Activated T-cell treated with anti-CD3 and anti-CD28 coated beads, Interleukin-2, amount 50 U/mL, for 4 hours (primary cell): ENCODE data around the gene TAOK1. TPM values are rescaled to one million over a fixed set of nuclear protein-coding genes. Genes with fewer than 3 reads are reported as not detected.

Experiments
- ATAC-seq, 2 donors: fragments of 200-7000 bp; cut with Tn5 transposase; one replicate each; pipeline ENCODE4 v1.10.0; 2021
- DNase-seq: peaks from one replicate; pipeline ENCODE4 v3.0.0-alpha.2; 2020
- H3K27me3 Mint-ChIP-seq: one replicate; pipeline ENCODE4 v1.8.0; 2021; ENCODE audit warnings: low read depth, mixed read lengths
- H3K36me3 Mint-ChIP-seq: one replicate; pipeline ENCODE4 v1.8.0; 2022; ENCODE audit warnings: mixed read lengths; ENCODE audit not compliant: insufficient read depth
- H3K4me1 Mint-ChIP-seq: one replicate; pipeline ENCODE4 v1.8.0; 2021; ENCODE audit warnings: low read depth, mixed read lengths
- H3K4me3 Mint-ChIP-seq: one replicate; pipeline ENCODE4 v1.8.0; 2021; ENCODE audit warnings: mild to moderate bottlenecking, moderate library complexity, mixed read lengths
- H3K9me3 Mint-ChIP-seq: one replicate; pipeline ENCODE4 v1.8.0; 2021; ENCODE audit warnings: mixed read lengths
- total RNA-seq, 3 donors: library from RNA; stranded (reverse); gene quantifications; one replicate each; pipeline ENCODE4 v1.2.1, GENCODE V29; 2021

TAOK1 gene
- total RNA-seq, 3 donors from 2014 or later = 35.6 to 42.4 (median 37.4) TPM

DNA sequence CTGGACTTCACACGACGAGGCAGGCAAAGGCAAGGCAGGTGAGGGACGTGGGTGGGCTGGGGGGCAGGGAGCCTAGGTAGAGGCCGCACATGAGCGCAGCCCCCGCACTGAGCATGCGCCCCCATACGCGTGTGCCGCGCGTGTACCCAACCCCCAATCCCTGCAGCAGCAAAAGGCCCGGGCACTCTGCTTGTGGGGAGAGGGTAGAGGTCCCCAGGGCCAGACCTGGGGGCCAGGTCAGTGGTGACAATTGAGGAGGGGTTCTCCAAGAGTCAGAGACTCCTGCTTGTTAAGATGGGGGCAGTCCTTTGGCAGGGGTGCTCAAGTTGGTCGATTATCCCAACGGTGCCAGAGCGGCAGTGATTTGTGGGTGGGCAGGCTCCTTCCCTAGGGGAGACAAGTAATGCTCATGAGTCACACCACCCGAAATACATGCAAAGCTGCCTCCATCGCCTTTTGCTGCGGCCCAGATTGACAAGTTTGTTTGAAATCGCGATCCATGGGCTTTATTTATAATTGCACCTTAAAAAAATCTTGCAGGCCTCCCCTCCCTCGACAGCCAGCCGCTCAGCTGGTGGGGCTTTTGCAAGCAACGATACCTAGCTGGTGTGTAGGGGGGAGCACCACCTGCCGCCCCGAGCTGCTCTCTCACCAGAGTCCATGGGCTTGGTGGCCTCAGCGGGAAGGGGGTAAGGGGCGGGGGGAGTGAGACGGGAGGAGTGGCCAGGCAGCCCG, 200.4 kb downstream of the TAOK1 start:
- DNase-seq = peak; percentile 17

DNA sequence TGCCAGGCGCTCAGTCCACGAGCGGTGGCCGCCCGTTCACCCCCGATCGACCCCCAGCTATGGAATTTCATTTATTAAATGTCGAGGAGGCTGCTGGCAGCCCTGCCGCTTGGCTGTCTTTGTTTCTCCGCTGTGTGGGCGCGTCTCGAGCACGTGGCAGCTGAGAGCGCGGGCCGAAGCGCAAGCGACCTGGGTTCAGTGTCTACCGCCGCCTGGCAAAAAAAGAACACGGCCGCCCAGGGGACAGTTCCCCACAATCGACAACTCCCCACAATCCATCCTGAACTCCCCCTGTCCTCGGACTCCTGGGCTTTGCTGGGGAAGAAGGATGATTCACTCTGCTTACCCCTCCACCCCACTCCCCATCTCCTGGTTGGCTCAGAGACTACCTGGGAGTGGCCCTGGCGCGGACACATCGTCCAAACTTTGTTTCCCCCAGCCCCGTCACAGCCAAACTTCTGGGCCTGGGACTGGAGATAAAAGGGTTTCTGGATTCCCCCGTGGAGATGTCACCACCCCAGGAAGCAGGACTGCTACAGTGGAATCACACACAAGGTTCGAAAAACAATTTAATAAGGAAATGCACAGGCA, 201.1 kb downstream of the TAOK1 start:
- no peaks in the 10 kb centered on the region for H3K36me3 Mint-ChIP-seq
- no peaks in the 10 kb centered on the region for H3K27me3 Mint-ChIP-seq
- H3K4me3 Mint-ChIP-seq = peak overlapping the region; percentile 73
- peak; percentile 46 for DNase-seq
- no peaks in the 10 kb centered on the region for H3K9me3 Mint-ChIP-seq
- no peak for ATAC-seq
- peaks cover 52% of the 10 kb centered on the region for H3K4me1 Mint-ChIP-seq

More for the DNA sequence above, 200.4 kb downstream of the TAOK1 start:
- Mint-ChIP-seq H3K36me3 (no peaks in the 10 kb centered on the region), H3K4me1 (peaks cover 55% of the 10 kb centered on the region), H3K27me3 (no peaks in the 10 kb centered on the region), H3K4me3 (peak overlapping the region; percentile 82), H3K9me3 (no peaks in the 10 kb centered on the region)
- ATAC-seq = no peak

DNA sequence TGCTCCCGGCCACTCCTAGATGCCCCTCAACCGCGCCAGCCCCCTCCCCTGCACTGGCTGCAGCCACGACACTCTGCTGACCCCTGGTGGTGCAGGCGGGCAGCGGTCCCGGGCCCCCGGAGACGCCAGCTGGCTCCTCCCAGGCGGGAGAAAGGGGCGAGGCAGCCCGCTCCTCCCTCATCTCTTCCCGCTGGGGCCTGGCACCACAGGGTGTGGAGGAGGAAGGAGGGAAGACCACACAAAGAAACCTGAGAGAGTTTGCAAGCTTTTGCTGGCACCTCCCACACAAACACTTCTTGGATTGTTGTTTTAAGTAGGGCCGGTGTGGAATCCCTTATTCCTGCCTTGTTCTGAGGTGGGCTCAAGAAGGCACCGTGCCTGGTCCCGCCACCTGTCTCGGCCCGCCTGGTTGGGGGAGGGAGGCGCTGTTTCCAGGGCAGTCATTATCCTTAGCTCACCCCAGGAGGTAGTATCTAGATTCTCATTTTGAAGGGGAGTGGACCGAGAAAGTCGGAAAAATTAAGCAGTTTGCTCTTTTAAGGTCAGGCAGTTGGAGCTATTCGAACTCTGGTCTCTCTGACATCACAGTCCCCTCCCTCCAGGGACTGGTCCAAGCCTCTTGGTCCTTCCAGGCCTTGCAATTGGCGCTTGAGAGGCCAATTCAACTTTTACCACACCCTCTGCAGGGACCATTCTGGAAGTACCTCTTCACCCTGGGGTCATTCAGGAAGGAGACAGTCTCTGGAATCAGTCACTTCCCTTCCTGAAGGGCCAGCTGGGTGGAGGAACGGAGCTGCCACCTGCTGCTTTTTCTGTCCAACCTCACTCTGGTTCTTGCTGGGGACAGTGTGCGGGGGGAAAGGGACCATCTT, 201.8 kb downstream of the TAOK1 start:
- peak overlapping the region; percentile 73 for H3K4me3 Mint-ChIP-seq
- DNase-seq (peak; percentile 75), ATAC-seq (peak; percentile 17 to 35)
- no peaks in the 10 kb centered on the region for H3K9me3 Mint-ChIP-seq
- H3K27me3 Mint-ChIP-seq = no peaks in the 10 kb centered on the region
- no peaks in the 10 kb centered on the region for H3K36me3 Mint-ChIP-seq
- peaks cover 46% of the 10 kb centered on the region for H3K4me1 Mint-ChIP-seq

DNA sequence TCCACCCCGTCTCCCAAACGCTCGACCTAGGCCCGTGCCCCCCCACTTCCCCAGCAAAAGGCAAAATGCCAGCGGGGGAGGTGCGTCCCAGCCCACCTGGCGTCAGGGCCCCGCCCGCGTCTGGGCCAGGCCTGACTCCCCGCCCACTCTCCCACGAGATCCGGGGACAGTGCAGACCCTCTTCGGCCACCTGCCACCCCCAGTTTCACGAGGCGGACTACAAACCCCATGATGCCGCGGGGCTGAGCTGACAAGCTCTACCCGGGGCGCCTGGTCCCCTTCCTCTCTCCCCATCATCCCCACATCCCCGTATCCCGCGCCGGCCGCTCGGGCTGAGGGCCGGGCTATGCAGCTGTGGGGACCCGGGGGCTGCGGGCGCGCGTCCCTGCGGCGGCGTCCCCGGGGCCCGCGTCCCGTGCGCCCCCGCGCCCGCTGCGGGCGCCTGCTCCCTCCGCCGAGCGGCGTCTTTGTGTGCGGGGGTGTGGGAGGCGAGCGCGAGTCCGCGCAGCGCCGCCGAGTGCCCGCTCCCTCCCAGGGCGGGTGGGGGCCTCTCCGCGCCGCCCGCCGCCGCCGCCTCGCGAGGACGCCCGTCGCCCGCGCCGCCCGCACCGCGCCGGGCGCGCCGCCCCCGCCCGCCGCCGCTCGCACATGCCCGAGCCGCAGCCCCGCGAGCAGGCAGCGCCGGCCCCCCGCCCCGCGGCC, 202.8 kb downstream of the TAOK1 start, which contains the start of gene ANKRD13B:
Gene ANKRD13B (plus strand): TSS at position 283 of the 702 bp plus-strand sequence. CDS start 490 bp downstream, outside the sequence.
- no peaks in the 10 kb centered on the region for H3K36me3 Mint-ChIP-seq
- no peaks in the 10 kb centered on the region for H3K27me3 Mint-ChIP-seq
- DNase-seq = peak; percentile 39
- no peaks in the 10 kb centered on the region for H3K9me3 Mint-ChIP-seq
- H3K4me3 Mint-ChIP-seq = peak within 1 kb of the TSS; percentile 78
- H3K4me1 Mint-ChIP-seq = peaks cover 35% of the 10 kb centered on the region
- ATAC-seq = no peak

DNA sequence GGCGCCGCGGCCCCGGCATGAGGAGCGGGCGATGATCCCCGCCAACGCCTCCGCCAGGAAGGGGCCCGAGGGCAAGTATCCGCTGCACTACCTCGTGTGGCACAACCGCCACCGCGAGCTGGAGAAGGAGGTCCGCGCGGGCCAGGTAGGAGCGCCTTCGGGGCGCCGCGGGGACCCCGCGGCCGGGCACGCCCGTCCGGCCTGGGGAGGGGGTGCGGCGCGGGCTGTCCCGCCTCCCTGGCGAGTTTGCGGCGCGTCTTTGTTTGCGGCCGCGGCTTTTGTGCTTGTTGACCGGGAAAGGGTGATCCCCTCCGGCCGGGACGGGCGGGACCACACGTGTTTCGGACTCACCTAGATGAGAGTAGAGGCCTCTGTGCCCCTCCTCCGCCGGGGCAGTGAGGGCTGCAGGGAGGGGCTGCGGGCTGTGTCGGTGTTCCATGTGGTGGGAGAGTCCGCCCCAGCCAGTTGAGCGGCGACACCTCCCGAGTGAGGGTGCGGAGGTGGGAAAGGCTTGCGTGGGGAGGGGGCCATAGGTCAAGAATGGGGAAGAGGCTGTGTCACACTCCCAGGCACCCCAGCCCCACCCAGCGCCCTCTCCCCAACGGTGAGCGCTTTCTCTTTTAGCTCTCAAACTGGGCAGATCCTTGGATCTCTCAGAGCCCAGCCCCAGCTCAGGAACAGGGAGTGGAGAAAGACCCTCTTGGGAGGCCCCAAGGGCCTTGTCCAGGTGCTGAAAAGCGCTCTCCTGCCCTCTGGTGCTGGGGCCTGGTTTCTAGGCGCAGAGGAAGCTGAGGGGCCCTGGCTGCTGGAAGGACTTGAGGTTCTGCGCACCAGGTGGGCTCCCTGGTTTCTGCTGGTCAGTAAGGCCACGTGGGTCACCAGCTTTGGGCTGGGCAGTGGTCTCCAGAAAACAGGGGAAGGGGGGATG, 203.7 kb downstream of the TAOK1 start:
- Mint-ChIP-seq H3K36me3 (no peaks in the 10 kb centered on the region), H3K4me3 (peak overlapping the region; percentile 78), H3K4me1 (peaks cover 33% of the 10 kb centered on the region), H3K9me3 (no peaks in the 10 kb centered on the region), H3K27me3 (no peaks in the 10 kb centered on the region)
- DNase-seq = peak; percentile 9
- no peak for ATAC-seq

DNA sequence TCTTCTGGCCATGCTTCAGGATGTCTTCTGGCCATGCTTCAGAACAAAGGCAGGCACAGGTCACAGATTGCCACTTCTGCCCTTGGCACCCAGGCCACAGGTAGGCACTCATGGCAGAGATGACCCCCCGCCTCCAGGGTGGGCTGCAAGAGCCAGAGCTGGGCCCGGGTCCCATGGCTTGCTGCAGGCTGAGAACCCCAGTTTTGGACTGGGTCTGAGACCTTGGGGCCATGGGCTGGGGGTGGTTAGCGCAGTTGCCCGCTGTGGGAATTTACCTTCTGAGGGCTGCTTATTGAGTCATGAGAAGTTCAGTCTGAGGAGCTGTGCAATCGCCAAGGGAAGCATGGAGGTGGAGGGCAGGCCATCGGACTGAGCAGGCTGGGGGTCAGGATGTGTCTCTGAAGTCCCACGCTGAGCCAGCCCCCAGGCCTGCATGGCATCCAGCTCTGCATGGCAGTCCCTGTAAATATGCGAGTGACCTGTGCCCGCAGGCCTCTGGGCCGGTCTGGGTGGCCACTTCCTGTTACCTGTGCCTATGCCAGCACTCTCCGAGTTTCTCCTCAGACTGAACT, 204.4 kb downstream of the TAOK1 start:
- Mint-ChIP-seq H3K27me3 (no peaks in the 10 kb centered on the region), H3K4me1 (peaks cover 33% of the 10 kb centered on the region), H3K9me3 (no peaks in the 10 kb centered on the region), H3K4me3 (peak overlapping the region; percentile 78), H3K36me3 (no peaks in the 10 kb centered on the region)
- ATAC-seq (no peak), DNase-seq (no peak)

DNA sequence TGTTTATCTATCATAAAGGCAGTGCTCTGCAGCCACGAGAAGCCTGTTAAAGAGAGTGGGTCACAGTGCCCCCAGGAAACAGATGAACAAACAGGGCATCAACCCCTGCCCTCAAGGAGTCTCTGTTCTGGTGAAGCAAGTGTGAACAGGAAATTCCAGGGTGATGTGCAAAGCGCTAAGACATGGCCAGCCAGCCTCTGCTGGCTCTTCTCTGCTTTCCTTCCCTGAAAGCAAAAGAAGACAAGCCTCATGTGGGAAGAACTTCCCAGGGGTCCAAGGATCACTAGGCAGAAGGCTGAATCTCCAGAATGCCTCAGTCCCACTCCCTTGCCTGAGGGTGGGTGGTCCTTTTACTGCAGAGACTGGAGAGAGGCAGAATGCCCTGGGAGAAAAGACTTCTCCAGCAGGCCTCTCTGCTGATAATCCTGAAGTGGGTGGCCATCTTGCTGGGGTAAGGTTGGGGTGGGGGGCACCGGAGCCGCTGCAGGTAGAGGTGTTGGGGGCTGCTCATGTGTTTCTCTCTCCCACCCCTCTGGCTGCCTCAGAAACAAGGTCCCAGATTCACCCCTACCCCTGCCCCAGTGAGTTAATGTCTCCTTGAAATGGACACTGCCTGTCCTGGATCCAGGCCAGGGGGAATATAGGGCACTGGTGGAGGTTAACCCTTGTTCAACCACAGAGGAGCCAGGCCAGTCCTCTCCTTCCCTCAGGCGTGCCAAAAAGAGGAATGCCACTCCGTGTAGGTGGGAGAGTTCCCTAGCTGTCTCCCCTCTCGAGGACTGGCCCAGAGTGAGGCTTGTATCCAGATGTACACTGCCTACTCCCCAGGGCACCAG, 205.2 kb downstream of the TAOK1 start:
- ATAC-seq (no peak), DNase-seq (no peak)
- Mint-ChIP-seq H3K4me3 (peak overlapping the region; percentile 78), H3K9me3 (no peaks in the 10 kb centered on the region), H3K27me3 (no peaks in the 10 kb centered on the region), H3K4me1 (peaks cover 27% of the 10 kb centered on the region), H3K36me3 (no peaks in the 10 kb centered on the region)

DNA sequence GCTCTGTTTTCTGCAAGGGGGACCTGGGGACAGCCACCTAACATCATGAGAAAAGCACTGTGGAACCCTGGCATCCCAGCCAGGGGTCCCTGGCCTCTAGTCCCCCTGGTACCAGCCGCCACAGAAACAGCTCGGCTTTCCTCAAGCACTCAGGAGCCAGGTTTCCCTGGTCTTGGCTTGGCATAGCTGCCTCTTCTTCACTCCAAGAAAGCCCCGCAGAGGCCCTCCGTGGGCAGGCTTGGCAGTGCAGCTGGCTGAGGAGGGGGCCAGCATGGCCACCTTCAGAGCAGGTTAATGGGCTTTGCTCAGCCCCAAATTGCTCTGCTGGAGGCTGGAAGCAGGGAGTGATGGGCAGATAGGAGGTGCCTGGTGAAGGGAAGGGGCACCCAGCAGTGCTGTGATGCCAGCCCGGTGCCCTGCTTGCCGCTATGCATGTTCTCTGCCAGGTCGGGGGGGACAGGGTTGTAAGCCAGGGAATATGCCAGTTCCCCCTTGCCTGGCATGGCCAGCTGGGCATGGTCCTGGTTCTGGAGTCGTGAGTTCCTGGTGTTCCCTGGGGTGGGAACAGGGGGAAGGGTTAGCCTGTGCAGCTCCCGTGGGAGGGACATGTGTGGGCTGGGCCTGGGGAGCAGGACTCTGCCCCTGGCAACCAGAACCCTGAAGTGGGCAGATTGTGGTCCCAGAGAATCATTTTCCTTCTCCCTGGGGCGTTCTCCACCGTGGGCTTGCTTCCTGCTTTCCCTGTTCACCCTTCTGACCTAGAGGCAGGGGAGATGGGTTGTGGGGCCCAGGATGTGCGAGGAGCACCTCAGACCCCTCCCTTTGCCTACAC, 206.0 kb downstream of the TAOK1 start:
- Mint-ChIP-seq H3K4me1 (peaks cover 19% of the 10 kb centered on the region), H3K9me3 (no peaks in the 10 kb centered on the region), H3K36me3 (no peaks in the 10 kb centered on the region), H3K4me3 (no peak overlapping the region), H3K27me3 (no peaks in the 10 kb centered on the region)
- DNase-seq (no peak), ATAC-seq (no peak)

DNA sequence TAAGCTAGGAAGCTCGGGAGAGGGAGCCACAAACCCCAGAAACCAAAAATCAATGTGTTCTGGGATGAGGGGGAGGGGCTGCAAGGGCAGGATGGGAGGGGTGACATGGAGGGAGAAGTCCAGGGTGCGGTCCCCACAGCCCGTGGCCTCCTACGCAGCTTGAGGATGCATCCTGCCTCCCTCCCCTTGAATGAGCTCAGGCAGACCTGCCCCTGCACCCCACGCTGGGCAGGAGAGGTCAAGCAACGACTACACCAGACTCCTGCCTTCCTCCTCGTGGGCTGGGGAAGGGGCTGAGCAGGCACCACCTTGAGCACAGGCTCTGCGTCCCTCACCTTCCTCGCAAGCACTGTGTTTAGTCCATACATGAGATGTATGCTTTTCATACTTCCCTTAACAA, 206.6 kb downstream of the TAOK1 start:
- ATAC-seq (no peak), DNase-seq (no peak)
- peaks cover 13% of the 10 kb centered on the region for H3K4me1 Mint-ChIP-seq
- no peaks in the 10 kb centered on the region for H3K27me3 Mint-ChIP-seq
- H3K9me3 Mint-ChIP-seq = no peaks in the 10 kb centered on the region
- H3K36me3 Mint-ChIP-seq = no peaks in the 10 kb centered on the region
- no peak overlapping the region for H3K4me3 Mint-ChIP-seq

DNA sequence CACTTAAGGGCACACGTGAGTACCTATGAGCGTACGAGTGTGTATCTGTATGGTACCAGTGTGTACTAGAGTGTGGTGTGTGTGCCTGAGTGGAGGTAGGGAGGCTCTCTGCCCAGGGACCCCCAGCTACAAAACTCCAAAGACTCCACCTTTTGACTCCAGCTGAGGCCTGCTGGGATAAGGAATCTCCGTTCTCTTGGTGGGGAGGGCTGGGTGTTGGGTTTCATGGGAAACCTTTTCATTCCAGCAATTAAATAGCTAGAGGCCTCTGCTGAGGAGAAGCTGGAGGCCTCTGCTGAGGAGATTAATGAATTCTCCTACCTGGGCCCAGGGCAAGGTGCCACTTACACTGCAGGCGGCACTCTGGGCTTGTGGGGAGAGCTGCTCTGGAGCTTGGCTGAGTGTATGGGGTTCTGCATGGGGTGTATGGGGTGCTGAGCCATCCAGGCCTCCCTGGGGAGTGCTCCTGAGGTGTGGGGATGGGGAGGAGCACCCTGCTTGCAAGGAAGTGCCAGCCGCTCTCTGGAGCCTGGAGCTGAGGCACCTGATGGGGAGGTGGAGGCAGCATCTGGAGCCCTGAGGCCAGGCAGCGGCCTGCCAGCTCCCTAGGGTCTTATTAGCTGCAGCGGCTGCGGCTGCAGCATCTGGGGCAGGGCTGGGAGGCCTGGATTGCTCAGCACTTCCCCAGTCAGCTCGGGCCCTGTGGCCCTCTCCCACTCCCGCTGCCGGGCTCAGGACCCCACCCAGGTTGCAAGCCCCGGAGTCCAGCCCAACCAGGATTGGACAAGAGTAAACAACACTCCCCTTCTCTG, 207.4 kb downstream of the TAOK1 start:
- Mint-ChIP-seq H3K36me3 (no peaks in the 10 kb centered on the region), H3K27me3 (no peaks in the 10 kb centered on the region), H3K4me3 (no peak overlapping the region)

More for the DNA sequence above, 207.4 kb downstream of the TAOK1 start:
- ATAC-seq (no peak), DNase-seq (no peak)
- Mint-ChIP-seq H3K4me1 (peaks cover 6% of the 10 kb centered on the region), H3K9me3 (no peaks in the 10 kb centered on the region)
